ENCODE measurements around the gene CPT1B.
A peak's percentile ranks its signal among the peaks of the same experiment; 100 is the strongest.
"Not testable (repeated sequence)": the region's sequence is repeated elsewhere in the genome, so short reads cannot be mapped to it uniquely, and the experiment has no call there.

The CPT1B gene

GRCh38 chr22:50577987-50578775, at the start of gene CPT1B:
CPT1B (minus strand) TSS chr22:50578427; CDS start chr22:50577915, 512 bp downstream.
- DNase-seq, result no peak

DNA sequence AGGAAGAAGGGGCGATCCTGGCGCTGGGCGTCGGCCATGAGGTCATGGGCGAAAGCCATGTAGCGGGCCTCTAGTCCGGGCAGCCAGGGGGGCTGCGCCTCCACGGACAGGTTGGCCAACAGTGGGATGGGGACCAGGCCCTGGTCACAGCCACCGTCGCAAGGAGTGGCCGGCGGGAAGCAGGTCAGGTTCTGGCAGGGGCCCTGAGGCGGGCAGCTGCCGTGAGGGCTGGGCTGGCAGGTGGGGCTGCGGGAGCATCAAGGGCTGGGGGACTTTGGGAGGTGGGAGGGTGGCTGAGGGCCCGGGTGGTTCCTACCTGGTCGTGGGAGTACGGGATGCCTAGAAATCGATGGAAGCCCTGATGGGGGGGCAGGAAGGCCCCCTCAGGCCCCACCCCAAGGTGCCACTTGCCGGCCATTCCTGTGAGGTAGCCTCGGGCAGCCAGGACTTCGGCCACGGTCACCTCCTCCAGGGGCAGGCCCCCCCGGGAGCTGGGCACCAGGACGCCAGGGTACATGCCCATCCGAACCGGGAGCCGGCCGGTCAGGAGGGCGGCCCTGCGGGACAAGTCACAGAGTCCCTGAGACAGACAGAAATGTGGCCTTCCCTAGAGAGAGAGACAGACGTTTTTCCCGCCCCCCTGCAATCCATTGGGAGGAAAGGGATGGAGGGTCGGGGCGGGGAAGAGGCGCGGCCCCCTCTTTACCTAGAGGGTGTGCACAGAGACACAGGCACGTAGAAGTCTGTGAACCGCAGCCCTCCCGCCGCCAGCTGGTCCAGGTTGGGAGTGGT, 48.8 kb upstream of the CPT1B start:
- DNase-seq, result no peak

GRCh38 chr22:50626314-50626849, 48.2 kb upstream of the CPT1B start:
- DNase-seq, result no peak

DNA sequence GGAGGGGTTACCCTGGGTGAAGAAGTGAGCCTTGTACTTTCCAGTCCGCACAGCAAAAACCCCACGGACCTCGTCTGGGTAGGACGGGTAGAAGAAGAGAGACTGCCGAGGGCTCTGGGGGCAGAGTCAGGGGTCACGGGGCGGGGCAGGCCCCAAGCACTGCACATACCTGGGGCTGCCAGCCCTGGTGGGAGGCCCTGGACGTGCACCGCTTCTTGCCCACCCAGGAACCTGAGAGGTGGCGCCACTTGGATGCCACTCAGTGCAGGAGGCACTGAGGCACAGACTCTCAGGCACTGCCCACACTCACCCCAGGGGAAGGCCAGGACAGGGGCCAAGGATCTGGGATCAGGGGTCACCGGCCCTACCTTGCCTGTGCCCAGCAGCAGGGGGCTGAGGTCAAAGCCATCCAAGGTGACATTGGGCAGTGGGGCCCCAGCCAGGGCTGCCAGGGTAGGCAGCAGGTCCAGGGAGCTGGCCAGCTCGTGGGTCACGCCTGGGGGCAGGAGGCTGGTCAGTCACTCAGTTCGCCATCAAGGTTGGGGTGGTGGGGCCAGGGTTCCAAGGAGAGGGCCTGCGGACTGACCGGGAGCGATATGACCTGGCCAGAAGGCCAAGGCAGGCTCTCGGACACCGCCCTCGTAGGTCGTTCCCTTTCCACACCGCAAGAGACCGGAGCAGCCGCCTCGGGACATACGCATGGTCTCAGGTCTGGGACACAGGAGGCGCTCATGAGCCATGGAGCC, 47.5 kb upstream of the CPT1B start:
- no peak for DNase-seq

- DNase-seq, result no peak
Measured at GRCh38 chr22:50625131-50625567, 46.9 kb upstream of the CPT1B start.

DNA sequence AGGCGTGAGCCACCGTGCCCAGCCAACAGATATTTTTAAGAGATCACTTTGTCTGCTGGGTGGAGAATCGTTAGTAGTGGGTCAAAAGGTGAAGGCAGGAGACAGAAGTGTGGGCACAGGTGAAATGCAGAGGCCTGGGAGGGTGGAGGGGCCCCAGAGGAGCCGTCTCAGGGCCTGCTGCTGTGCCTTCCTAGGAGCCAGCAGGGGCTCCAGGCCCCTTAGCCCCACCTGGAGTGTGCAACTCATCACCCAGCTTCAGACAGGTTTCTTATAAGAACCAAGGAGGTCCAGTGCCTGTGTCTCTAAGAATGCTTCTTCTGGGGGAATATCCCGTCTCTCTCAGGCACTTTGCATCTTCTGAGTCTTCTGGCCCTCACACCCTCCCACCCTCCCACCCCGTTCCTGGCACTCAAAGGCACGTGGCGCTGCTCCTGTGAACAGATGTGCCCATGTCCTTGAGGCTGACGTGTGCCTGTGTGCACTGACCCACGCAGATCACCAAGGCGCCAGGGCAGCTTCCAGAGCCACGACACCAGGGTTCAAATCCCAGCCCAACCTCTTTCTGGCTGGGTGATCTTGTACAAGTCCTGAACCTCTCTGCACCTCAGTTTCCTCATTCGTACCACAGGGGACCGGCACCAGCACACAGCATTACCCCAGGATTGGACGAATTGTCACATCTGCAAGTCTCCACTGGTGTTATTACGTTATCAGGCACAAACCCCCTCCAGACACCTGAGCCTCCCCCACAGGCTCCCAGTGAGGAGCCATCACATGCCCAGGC, 46.3 kb upstream of the CPT1B start:
- no peak for DNase-seq

GRCh38 chr22:50622723-50623327, 44.6 kb upstream of the CPT1B start:
- DNase-seq, result no peak

DNA sequence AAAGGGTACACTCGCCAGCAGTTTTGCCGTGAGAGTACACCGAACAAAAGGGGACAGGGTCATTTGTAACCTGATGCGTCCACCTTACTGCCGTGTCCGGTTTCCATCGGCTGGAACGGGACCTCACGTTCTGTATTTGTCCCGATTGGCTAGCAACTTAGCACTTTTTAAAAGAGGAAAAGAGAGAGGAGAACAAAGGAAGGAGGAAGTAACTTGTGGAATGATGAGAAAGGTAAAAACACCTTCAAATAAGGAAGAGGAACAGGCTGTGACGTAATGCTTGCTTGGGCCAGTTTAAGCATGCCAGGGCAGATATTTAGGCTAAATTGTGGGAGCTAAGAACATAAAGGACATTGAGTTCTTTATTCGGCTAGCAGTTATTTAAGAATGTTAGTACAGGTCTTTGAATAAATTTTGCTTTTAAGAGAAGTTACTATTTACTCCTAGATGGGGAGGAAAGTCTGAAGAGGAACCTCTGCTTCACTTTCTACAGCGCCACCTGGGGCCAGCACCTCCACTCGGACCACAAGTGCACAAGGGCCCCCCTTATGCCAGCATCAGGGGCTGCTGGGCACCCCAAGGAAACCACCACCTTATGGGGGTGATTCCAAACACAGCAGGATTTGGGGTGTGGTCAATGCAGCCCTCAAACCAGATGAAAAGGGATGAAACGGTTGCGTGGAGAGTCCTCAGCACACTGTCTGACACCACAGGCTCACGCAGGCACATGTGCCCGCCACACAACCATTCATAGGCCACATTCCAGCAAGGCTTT, 43.9 kb upstream of the CPT1B start:
- DNase-seq, result no peak

DNA sequence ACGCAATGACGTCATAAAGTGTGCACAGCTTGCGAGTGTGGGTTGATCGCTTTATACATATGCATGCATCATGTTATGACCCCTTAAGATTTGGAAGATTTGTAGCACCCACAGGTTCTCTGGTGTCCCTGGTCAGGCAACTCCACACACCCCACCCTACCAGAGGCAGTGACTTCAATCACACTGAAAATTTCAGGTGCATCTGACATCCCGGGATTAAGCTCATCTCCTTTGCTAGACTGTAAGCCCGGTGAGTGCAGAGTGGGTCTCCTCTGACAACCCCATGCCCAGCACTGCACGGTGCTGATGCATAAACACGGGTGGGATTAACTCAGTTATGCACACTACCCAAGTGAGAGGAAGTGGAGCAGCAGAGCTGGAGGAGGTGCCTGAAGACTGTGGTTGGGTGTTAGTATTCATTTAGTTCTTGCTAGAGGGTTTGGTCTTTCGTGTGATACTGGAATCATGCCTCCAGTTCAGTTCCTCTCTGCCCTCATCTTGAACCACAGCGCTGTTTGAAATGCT, 43.2 kb upstream of the CPT1B start:
- peak; percentile 24 for DNase-seq

DNA sequence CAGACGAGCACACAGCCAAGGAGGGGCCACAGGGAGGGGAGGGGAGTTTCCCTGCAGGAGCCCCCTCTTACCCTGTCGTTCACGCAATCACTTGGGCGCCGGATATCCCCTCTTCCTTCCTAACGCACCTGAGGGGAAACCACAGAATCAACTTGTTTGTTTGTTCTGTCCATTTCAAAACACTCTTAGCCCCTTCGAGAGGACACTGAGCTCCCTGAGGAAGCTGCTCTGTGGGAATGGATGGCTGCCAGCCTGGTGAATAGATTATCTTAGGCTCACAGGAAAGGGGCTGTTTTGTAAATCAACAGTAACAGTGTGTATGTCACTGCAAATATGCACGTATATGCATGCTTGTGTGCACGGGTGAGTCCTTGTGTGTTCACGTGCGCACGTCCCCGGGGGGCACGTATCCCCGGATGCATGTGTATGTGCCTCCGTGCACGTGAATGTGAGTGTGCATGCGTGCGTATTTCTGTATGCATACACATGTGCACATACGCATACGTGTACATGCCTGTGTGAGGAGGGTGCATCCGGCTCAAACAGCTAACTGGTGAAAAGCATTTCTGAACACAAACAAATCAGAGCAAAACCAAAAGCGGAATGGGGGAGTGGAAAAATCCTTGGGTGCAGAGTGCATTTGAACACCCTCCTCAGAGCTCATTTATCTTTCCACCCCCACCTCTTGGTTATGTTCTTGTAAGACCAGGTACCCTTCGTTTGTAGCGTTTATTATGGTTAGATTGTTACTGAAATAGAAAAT, 42.5 kb upstream of the CPT1B start:
- peak; percentile 81 for DNase-seq

- not testable (repeated sequence) for DNase-seq
Measured at GRCh38 chr22:50614296-50614695, 36.1 kb upstream of the CPT1B start.

GRCh38 chr22:50613291-50613981, 35.2 kb upstream of the CPT1B start:
- no peak for DNase-seq

- DNase-seq, result no peak
Measured at GRCh38 chr22:50612528-50613221, 34.4 kb upstream of the CPT1B start.

GRCh38 chr22:50612168-50612527, 33.9 kb upstream of the CPT1B start:
- no peak for DNase-seq

- DNase-seq, result no peak
Measured at GRCh38 chr22:50611341-50612060, 33.3 kb upstream of the CPT1B start.

DNA sequence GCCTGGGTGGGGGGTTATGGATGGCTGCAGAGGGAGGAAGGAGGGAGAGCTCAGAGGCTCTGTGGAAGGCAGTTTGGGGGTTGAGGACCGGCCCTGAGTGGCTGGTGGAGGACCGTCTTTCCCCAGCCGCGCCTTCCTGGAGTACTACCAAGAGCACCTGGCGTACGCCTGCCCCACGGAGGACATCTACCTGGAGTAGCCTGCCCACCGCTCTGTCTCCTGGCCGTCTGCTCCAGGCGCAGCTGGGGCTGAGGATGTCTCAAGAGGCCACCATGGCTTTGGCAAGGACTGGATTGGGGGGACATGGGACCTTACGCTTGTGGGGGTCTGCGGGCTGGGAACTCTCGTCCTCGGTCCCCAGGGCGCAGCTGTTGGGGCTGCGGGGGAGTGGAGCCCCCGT, 32.4 kb upstream of the CPT1B start:
- DNase-seq, result no peak

- no peak for DNase-seq
Measured at GRCh38 chr22:50610041-50610451, 31.8 kb upstream of the CPT1B start.

DNA sequence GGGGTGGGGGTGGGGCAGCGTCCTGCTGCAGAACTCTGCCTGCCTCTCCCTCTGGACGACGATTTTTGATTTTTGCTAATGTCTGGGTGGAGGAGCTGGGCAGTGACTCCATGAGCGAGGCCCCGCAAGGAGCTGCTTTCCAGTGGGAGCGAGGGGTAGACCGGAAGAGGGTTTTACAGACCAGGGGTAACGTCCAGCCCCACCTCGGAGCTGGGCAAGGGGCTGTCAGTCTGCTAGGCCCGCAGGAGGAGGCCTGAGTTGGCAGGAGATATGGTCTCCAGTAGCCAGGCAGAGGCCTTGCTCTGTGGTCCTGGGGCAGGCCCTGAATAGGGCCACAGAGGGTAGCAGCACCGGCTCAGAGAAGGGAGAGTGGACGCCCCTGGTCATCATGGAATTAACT, 31.4 kb upstream of the CPT1B start:
- DNase-seq, result no peak

Data from stimulated activated CD4-positive, alpha-beta T cell treated with anti-CD3 and anti-CD28 coated beads, Interleukin-4, amount 100 ng/mL, for 1 hour (primary cell).